HEK293 (cell line): ENCODE results near the gene KLHL13.
"Not testable (repeated sequence)": the region's sequence is repeated elsewhere in the genome, so short reads cannot be mapped to it uniquely, and the experiment has no call there.

Experiments used
- CTCF ChIP-seq: fragments of 450-650 bp; formaldehyde crosslinking; IDR thresholded peaks from 2 replicates; pipeline ENCODE4 v1.5.1; 2016; ENCODE audit warnings: missing biosample characterization, missing genetic modification characterization
- ZFP69B ChIP-seq: fragments of 450-650 bp; formaldehyde crosslinking; IDR thresholded peaks from 2 replicates; pipeline ENCODE4 v1.5.1; 2016; ENCODE audit warnings: missing biosample characterization, missing genetic modification characterization
- ZNF398 ChIP-seq: fragments of 450-650 bp; formaldehyde crosslinking; IDR thresholded peaks from 2 replicates; pipeline ENCODE4 v1.5.1; 2017; ENCODE audit warnings: missing biosample characterization, missing genetic modification characterization

- TF ChIP-seq CTCF, ZFP69B, ZNF398 (tag by site-specific recombination): not testable (repeated sequence)
Observed at GRCh38 chrX:118002417-118002816, 114.2 kb downstream of the KLHL13 start.
